ENCODE data around the gene KCNQ1.

The KCNQ1 gene

DNA sequence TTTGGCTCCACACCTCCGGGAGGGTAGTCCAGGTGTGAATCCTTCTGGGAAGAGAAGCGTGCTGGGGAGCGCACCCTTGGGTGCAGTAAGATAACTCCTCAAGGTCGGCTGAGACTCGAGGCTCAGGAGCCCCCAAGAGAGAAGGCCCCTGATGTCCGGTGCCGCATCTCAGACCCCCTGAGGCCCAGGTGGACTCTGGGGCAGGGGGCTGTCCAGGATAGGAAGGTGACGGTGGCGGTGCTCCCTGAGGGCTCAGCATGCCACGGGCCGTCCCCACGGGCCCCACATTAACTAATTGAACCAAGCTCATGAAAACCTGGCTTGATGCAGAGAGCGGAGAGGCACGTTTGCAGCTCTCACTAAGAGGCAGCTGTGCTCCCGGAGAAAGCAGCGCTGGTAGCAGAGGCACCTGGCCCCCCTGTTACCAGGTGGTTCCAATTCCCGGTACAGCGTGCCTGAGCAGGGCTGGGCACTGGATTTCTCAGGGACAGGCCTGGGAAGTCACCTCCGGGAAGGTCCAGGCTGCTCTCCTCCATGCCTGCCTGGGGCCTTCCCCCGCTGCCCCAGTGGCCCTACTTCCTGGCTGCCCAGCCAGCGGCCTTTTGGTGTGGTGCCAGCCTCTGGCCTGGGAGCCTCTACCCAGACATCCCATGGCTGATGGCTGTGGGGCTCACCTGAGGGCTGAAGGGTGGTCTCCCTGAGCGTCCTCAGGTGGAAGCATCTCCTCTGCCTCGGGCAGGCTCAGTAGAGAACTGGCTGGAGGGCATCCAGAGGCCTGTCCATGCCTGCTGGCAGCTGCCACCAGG, 1.1 kb downstream of the KCNQ1 start:
- DNase-seq = no peak

DNA sequence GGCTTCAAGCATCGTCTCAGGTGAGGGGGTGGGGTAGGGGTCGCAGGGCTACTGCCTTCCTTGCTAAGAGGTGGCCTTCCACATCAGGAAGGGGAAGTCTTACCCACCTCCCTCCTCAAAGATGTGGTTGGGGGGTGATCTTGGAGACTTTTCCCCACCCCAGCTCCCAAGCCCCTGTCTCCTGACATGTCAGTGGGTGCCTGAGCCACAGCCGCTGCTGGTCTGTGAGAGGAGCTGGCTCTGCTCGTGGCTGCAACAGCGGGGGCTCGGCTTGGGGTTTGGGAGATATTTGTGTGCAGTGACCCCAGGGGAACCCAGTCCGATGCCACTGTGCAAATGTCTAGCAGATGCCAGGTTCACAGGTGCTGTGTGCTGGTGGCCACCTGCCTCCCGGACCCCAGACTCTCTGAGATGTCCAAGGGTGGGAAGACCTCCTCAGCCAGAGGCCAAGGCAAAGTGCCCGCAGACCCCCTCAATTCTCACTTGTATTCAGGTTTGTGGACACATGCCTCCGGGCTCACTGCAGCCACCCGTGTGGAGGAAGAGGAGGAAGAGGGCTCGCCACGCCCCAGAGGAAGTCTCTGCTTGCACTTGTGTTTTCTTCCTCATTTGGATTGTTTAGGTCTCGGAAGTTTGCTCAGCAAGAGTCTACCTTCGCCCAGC, 1.9 kb downstream of the KCNQ1 start:
- DNase-seq = no peak

- no peak for DNase-seq
Observed at GRCh38 chr11:2447253-2447950, 2.6 kb downstream of the KCNQ1 start.

- no peak for DNase-seq
Observed at GRCh38 chr11:2447951-2448650, 3.3 kb downstream of the KCNQ1 start.

GRCh38 chr11:2448661-2449547, 4.1 kb downstream of the KCNQ1 start:
- DNase-seq = no peak

DNA sequence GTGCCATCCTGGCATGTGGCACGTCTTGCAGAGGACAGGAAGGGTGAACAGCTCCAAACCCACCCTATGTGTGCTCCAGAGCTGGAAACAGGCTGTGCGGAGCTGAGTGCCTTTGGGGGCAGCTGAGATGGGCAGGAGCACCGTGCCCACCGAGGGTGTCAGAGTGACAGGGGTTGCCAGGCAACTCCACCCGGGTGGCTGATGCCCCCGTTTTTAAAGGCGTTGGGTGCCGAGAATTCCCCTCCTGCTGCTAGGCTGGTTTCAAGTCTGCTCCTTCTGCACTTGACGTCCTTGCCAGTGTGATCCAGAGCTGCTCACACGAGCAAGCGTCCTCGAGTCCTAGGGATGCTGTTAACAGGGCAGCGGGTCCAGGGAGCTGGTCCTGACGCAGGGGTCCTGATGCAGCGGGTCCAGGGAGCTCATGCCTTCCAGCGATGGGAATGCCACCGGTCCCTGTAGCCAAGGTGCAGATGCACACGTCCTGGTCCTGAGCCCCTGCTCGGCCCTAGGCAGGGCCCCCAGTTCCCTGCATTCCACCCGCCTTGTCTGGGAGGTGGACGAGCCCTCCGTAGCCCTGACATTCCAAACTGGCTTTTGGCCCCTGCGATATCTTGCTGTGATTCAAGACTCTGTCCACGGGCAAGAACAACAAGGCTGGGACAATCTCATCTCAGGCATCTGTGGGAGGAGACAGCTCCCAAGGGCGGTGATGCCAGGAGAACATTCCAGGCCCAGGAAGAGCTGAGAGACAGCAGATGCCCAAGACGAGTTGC, 4.9 kb downstream of the KCNQ1 start:
- DNase-seq = no peak

GRCh38 chr11:2450321-2451041, 5.7 kb downstream of the KCNQ1 start:
- no peak for DNase-seq

DNA sequence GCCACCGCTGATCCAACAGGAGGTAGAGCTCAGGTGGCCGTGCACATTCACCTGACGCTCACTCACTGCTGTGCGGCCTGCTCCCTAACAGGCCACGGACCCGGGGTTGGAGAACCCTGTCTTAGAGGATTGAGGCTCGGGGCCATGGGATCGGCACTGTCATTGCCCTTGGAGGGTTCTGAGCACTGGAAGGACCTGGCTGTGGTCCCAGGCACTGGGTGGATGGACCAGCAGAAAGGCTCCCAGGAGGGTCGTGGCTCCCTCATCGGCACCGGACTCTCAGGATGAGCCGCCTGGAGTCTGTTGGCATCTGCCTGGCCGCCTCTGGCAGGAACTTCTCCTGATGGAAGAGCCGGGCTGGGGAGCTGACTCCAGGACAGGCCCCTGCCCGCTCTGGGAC, 6.5 kb downstream of the KCNQ1 start:
- no peak for DNase-seq

DNA sequence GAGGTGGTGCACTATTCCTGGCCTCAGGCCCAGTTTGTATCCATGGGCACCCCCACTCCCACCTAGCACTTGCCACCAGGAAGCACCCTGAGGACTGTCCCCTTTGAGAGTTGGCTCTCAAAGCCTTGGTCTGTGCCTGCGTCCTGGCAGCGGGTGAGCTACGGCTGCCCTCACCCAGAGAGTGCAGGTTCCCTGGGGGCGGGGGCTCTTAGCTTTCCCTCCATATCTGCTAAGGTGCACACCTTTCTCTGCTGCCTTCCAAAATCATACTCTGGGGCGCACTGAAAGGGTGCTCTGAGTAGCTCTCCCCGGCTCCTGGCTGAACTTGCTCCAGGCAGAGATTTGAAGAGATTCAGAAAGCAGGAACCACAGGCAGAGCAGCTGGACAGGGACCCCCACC, 7.1 kb downstream of the KCNQ1 start:
- no peak for DNase-seq

DNA sequence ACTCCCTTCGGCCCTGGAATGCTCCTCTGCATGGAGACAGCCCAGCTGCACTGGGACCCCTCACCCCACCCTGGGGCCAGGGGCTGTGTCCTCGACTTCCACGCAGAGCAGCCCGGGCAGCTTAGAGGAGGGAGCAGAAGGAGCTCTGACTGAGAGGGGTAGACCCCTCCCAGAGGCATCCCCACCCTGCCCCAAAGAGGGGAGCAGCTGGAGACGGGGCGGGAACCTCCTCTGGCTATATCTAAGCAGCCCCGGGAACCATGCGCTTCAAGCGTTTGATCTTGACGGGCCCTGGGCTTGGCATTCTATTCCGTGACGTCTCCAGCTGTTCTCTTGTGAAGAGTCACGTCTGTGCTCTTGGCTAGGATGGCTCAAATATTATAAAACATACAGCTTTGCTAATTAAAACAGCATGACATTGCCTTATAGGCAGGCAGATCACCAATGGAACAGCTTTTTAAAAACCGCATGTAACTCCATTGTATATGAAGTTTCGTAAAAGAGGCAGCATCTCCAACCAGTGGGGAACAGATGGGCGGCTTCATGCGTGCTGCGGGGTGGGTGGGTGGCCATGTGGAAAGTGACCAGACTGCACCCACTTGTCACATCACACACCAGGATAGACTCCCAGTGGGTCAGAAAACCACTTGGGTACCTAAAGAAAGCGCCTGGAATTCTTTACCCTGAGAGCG, 7.7 kb downstream of the KCNQ1 start:
- no peak for DNase-seq

GRCh38 chr11:2453436-2453835, 8.6 kb downstream of the KCNQ1 start:
- DNase-seq = no peak

DNA sequence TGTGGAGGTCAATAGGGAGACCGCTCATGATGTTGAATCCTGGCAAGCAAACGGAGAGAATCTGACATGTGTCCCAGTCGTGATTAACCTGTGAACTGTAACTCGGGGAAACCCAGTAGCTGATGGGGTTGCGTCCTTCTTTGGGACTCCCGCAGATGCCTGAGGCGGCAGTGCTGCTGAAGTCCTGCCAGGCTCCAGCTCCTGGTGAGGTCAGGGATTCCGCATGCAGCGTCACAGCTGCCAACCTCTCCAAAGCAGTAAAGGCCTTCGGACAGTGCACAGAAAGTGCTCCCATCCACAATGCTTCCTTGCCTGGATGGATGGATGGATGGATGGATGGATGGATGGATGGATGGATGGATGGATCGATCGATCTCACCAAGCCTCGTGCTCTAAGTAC, 13.5 kb downstream of the KCNQ1 start:
- DNase-seq = no peak

DNA sequence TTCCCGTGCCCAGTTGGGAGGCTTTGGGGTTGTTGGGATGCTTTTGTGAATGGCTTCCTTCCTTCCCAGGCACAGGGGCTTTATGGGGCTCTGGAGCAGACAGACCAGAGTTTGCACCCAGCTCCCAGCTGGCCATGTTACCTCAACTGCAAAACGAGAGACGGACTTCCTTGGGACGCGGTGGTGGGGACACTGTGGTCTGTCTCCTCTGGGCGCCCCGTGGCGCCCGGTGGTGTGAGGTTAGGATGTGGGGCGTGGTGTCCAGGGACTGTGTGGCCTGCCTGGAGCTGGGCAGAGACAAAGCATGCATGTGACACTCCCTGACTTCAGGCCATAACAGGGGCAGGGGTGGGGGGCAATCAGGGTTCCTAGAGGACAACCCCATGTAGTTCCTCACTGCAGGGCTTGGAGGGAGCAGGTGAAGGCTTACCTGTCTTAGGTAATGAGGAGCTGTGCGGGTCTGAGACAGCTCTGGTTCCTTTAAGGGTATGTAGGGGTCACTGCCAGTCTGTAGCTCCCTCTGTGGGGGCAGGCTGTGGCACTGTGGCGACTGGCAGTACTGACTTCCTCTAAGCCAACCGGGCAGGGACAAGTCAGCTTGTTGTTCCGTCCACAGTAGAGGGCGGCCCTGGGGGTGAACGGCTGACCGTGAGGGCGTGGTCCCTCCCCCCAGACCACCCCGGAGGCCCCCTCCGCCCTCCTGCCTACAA, 14.4 kb downstream of the KCNQ1 start:
- DNase-seq = no peak

GRCh38 chr11:2459796-2460531, 15.2 kb downstream of the KCNQ1 start:
- DNase-seq = no peak

GRCh38 chr11:2460540-2461252, 15.9 kb downstream of the KCNQ1 start:
- DNase-seq = no peak

DNA sequence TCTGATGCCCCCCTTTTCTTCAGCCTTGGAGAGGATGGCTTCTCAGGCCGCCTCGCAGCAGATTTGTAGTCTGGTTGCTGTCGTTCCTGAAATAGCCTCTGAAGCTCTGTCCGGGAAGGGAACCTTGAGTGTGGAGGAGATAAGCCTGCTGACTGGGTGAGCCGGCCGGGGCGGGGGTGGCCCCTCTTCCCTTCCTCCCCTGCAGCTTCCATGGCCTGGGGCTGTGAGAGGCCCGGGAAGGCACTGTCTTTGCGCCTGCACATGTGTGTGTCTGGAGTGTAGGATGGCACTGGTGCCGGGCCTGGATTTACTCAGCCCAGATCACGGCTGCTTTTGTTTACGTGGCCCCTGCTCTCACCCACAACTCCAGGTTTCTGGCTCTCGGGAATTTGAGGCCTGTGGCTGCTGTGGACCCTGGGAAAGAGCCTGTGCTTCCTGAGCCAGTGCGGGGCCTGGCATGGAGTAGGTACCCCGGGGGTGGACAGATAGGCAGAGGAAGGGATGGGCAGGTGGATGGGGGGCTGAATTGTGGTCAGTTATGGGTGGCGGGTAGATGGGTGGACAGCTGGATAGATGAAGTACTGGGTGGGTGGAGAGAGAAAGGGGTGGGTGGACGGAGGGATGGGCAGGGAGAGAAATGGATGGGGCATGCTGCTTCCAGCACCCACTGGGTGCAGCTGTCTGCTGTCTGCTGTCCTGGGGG, 16.6 kb downstream of the KCNQ1 start:
- no peak for DNase-seq

GRCh38 chr11:2461956-2462542, 17.2 kb downstream of the KCNQ1 start:
- no peak for DNase-seq
